D721Med (cell line): Measurements from ENCODE around the gene EIF4G3.

Source experiments
- DNase-seq: peaks from one replicate; pipeline ENCODE4 v3.0.0; 2011; ENCODE audit warnings: low spot score; ENCODE audit not compliant: insufficient read length
- FAIRE-seq: peaks from 2 replicates; lab custom pipeline; 2011; peaks lifted over from hg19 to GRCh38; lab: Jason Lieb, UNC
- CTCF ChIP-seq: IDR thresholded peaks from 2 replicates; pipeline ENCODE4 v1.5.1; 2012; ENCODE audit warnings: mild to moderate bottlenecking, control low read depth; ENCODE audit not compliant: insufficient read depth; ENCODE audit errors: missing control alignments

Gene EIF4G3

DNA sequence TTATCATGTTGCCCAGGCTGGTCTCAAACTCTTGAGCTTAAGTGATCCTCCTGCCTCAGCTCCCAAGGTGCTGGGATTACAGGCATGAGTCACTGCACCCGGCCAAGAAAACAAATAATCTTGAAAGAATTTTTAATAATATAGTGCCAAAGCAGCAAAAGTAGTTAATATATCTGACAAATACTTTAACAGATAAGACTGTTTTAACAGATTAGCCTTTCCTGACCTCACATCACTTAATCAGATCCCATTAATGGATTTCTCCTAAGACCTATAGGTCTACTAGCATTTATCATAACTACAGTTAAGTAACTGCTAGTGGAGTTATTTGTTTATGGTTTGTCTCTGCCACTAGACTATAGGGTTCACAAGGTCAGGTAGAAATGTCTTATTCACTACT is 328.5 kb downstream of the EIF4G3 start:
- FAIRE-seq (no peak), DNase-seq (no peak)
- no peak for TF ChIP-seq CTCF

DNA sequence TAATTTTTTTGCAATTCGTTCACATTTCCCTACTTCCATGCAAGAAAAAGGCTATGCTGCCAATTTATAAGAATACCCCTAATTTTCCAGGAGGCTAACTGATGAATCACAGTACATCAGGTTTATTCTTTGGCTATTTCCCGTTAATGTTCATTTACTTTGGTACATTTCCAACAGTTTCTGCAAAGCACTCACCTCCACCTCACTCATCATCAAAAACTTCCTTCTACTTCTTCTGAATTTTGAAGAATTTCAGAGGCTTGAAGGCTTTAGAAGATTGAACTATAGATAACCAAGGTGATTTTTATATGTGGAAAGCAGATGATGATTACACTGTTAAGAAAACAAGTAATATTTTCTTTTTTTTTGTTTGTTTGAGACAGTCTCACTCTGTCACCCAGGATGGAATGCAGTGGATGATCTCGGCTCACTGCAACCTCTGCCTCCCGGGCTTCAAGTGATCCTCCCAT is 329.1 kb downstream of the EIF4G3 start:
- no peak for FAIRE-seq
- no peak for DNase-seq
- TF ChIP-seq CTCF = no peak

DNA sequence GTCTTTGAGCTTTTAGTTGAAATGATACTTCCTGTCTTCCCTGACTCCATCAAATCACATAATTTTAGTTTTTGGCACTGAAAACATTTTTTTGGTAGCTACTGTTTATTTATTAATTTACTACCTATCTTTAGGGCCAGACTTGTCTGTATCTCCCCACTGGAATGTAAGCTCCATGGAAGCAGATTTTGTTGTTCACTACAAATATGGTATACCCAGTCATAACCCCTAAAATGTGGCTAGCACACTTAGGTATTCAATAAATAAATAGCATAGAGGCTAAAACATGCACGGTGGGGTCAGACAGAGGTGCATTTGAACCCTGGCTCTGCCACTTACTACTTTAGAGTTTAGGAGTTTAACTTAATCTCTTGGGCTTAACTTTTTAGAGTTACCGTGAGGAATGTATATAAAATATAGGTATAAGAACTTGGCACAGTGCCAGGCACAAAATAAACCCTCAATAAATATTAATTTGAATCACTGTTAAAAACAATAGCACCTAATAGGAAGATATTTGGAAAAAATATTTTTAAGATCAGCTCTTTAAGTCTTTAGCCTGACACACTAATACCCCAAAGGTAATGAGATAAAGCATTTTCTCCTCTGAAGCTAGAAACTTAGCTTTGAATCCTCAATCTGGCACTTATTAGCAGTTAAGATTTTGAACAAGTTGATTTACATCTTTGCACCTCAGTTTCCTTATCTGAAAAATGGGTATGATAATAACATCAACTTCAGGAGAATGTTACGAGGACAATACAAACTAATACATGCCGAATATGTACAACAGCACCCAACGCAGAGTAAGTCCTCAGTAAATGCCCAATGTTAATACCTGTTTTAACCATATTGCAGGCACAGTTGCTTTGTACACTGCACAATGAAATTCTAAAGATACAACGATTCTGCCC is 330.0 kb downstream of the EIF4G3 start:
- DNase-seq = no peak
- no peak for TF ChIP-seq CTCF
- no peak for FAIRE-seq

GRCh38 chr1:20840731-20841130 is 336.0 kb downstream of the EIF4G3 start:
- FAIRE-seq = no peak
- TF ChIP-seq CTCF = no peak
- DNase-seq = no peak

DNA sequence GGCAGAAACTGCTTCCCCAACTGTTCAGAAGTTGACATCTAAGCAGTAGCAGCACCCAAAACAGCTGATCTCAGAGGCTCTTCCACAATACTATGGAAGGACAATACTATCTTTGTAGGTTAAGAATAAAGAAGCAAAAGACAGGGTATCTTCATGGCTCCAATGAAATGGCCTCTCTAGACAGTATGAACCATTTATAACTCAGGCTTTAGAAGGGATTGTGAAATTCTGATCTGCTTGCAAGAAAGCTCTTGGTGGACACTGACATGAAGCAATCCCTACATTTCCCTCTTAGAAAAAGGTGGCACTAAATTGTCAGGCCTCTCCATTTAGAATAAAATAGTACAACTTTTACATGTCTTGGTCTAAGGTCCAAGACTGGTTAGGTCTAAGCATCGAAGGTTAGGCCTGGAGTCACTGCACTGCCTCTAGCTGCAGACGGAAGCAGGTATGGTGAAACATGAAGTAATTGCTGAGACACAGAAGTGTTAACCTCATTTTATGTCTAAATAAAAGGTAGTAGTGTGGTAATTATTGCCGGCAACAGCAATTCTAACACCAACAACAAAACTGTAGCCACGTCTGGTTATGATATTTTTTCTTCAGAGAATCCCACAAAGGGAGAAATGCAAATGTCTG is 339.0 kb downstream of the EIF4G3 start:
- no peak for TF ChIP-seq CTCF
- no peak for FAIRE-seq
- DNase-seq = no peak

DNA sequence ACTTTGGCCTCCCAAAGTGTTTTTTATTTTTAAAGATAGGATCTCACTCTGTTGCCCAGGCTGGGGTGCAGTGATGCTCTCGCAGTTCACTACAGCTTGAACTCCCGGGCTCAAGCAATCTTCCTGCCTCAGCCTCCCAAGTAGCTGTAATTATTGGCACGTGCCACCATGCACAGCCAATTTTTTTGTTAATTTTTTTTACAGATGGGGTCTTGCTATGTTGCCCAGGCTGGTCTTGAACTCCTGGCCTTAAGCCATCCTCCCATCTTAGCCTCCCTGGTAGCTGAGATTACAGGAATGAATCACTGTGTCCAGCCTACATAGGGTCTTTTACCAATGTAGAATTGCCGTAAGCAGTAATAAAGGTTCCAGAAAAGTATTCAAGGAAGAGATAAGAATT is 340.5 kb downstream of the EIF4G3 start:
- TF ChIP-seq CTCF = no peak
- DNase-seq (no peak), FAIRE-seq (no peak)
